ENCODE data around the gene ZFHX3.

The ZFHX3 gene

GRCh38 chr16:72901000-72901627 lies 146.8 kb downstream of the ZFHX3 start:
- no peak overlapping the region for H3K4me3 ChIP-seq (replicated peaks in 1 of 2; ENCODE audit: low read depth in 2 of 2, low read length in 2 of 2)
- no peak for DNase-seq (ENCODE audit: low read depth in 2 of 2)
- TF ChIP-seq CTCF (IDR thresholded peaks at IDR 0.05; ENCODE audit: low read depth, low read length): no peak

- no peak overlapping the region for H3K4me3 ChIP-seq (replicated peaks in 1 of 2; ENCODE audit: low read depth in 2 of 2, low read length in 2 of 2)
- DNase-seq (ENCODE audit: low read depth in 2 of 2): no peak
- no peak for TF ChIP-seq CTCF (IDR thresholded peaks at IDR 0.05; ENCODE audit: low read depth, low read length)
Measured at GRCh38 chr16:72898216-72898825, 149.6 kb downstream of the ZFHX3 start.

GRCh38 chr16:72897707-72898106 lies 150.2 kb downstream of the ZFHX3 start:
- no peak for TF ChIP-seq CTCF (IDR thresholded peaks at IDR 0.05; ENCODE audit: low read depth, low read length)
- no peak overlapping the region for H3K4me3 ChIP-seq (replicated peaks in 1 of 2; ENCODE audit: low read depth in 2 of 2, low read length in 2 of 2)
- DNase-seq (ENCODE audit: low read depth in 2 of 2): no peak

GRCh38 chr16:72896485-72897118 lies 151.3 kb downstream of the ZFHX3 start:
- TF ChIP-seq CTCF (IDR thresholded peaks at IDR 0.05; ENCODE audit: low read depth, low read length): no peak
- DNase-seq (ENCODE audit: low read depth in 2 of 2): no peak
- H3K4me3 ChIP-seq (replicated peaks in 1 of 2; ENCODE audit: low read depth in 2 of 2, low read length in 2 of 2): no peak overlapping the region

GRCh38 chr16:72895951-72896350 lies 152.0 kb downstream of the ZFHX3 start:
- no peak overlapping the region for H3K4me3 ChIP-seq (replicated peaks in 1 of 2; ENCODE audit: low read depth in 2 of 2, low read length in 2 of 2)
- peak; percentile 43 to 63 for DNase-seq (ENCODE audit: low read depth in 2 of 2)
- TF ChIP-seq CTCF (IDR thresholded peaks at IDR 0.05; ENCODE audit: low read depth, low read length): no peak

GRCh38 chr16:72894293-72895151 lies 153.4 kb downstream of the ZFHX3 start:
- DNase-seq (ENCODE audit: low read depth in 2 of 2): peak; percentile 54 to 80
- TF ChIP-seq CTCF (IDR thresholded peaks at IDR 0.05; ENCODE audit: low read depth, low read length): no peak
- H3K4me3 ChIP-seq (replicated peaks in 1 of 2; ENCODE audit: low read depth in 2 of 2, low read length in 2 of 2): peak overlapping the region in 1 of 2 donors; percentile 15
